GM19324 (cell line): Measurements from ENCODE around the gene LRRC7.

ENCODE experiments used
- ATAC-seq: cut with Tn5 transposase; IDR thresholded peaks from one replicate; pipeline ENCODE4 v1.9.1; 2021; ENCODE audit warnings: mild to moderate bottlenecking, moderate library complexity; ENCODE audit not compliant: unreplicated experiment, low FRiP score

Gene LRRC7

GRCh38 chr1:69567652-69568420 is at the start of gene LRRC7:
Gene LRRC7 (plus strand): TSS chr1:69567922. CDS start chr1:69568640, 718 bp downstream.
- ATAC-seq, result no peak

- ATAC-seq, result no peak
Measured at GRCh38 chr1:69519006-69519405, 48.7 kb upstream of the LRRC7 start.

GRCh38 chr1:69520326-69520725 is 47.4 kb upstream of the LRRC7 start:
- no peak for ATAC-seq

GRCh38 chr1:69523032-69523431 is 44.7 kb upstream of the LRRC7 start:
- no peak for ATAC-seq

- ATAC-seq, result no peak
Measured at GRCh38 chr1:69523461-69523860, 44.3 kb upstream of the LRRC7 start.

GRCh38 chr1:69524015-69524414 is 43.7 kb upstream of the LRRC7 start:
- ATAC-seq, result no peak

- no peak for ATAC-seq
Measured at GRCh38 chr1:69527273-69527672, 40.4 kb upstream of the LRRC7 start.

- ATAC-seq, result no peak
Measured at GRCh38 chr1:69528376-69528775, 39.3 kb upstream of the LRRC7 start.

- ATAC-seq, result no peak
Measured at GRCh38 chr1:69533343-69533742, 34.4 kb upstream of the LRRC7 start.

- no peak for ATAC-seq
Measured at GRCh38 chr1:69534829-69535228, 32.9 kb upstream of the LRRC7 start.

GRCh38 chr1:69535490-69535889 is 32.2 kb upstream of the LRRC7 start:
- ATAC-seq, result no peak

GRCh38 chr1:69540052-69540451 is 27.7 kb upstream of the LRRC7 start:
- no peak for ATAC-seq

GRCh38 chr1:69551476-69552324 is 16.0 kb upstream of the LRRC7 start:
- ATAC-seq, result no peak

- ATAC-seq, result no peak
Measured at GRCh38 chr1:69553726-69554125, 14.0 kb upstream of the LRRC7 start.

- ATAC-seq, result no peak
Measured at GRCh38 chr1:69568421-69569174, 876 bp downstream of the LRRC7 start.

- ATAC-seq, result no peak
Measured at GRCh38 chr1:69569175-69569541, 1.4 kb downstream of the LRRC7 start.

GRCh38 chr1:69569576-69570328 is 2.0 kb downstream of the LRRC7 start:
- no peak for ATAC-seq

- no peak for ATAC-seq
Measured at GRCh38 chr1:69570356-69570755, 2.6 kb downstream of the LRRC7 start.

- no peak for ATAC-seq
Measured at GRCh38 chr1:69572921-69573320, 5.2 kb downstream of the LRRC7 start.

- ATAC-seq, result no peak
Measured at GRCh38 chr1:69573911-69574310, 6.2 kb downstream of the LRRC7 start.
